Measurements from ENCODE around the gene MGAT4A. TPM values are rescaled to one million over a fixed set of nuclear protein-coding genes. Genes with fewer than 3 reads are reported as not detected.

MGAT4A gene
- total RNA-seq, 2 experiments from 2014 or later: 124 to 152 TPM

GRCh38 chr2:98751748-98752147 is 20.8 kb upstream of the MGAT4A start:
- DNase-seq: no peak
- Mint-ChIP-seq H3K4me3 (no peak overlapping the region), H3K36me3 (peaks cover 12% of the 10 kb centered on the region), H3K4me1 (peaks cover 18% of the 10 kb centered on the region), H3K9me3 (peaks cover 10% of the 10 kb centered on the region), H3K27me3 (no peaks in the 10 kb centered on the region), H3K27ac (no peak overlapping the region)
- no peak for ATAC-seq (ENCODE audit: low read depth)
- POLR2A ChIA-PET: no interaction called here

GRCh38 chr2:98750593-98751282 is 19.8 kb upstream of the MGAT4A start:
- Mint-ChIP-seq H3K27me3 (no peaks in the 10 kb centered on the region), H3K4me1 (peaks cover 18% of the 10 kb centered on the region), H3K9me3 (peaks cover 10% of the 10 kb centered on the region), H3K4me3 (no peak overlapping the region), H3K27ac (no peak overlapping the region), H3K36me3 (peaks cover 12% of the 10 kb centered on the region)
- POLR2A ChIA-PET: no interaction called here
- DNase-seq: no peak
- ATAC-seq (ENCODE audit: low read depth): no peak

- no peak for ATAC-seq (ENCODE audit: low read depth)
- H3K36me3 Mint-ChIP-seq: peaks cover 11% of the 10 kb centered on the region
- H3K27ac Mint-ChIP-seq: no peak overlapping the region
- peaks cover 12% of the 10 kb centered on the region for H3K9me3 Mint-ChIP-seq
- DNase-seq: no peak
- no peak overlapping the region for H3K4me3 Mint-ChIP-seq
- POLR2A ChIA-PET: interaction anchor here (2.4 kb wide), 1 partner anchor 18 kb away, joined by 8 read pairs; the partner anchor contains the start of gene MGAT4A
- peaks cover 26% of the 10 kb centered on the region for H3K4me1 Mint-ChIP-seq
- no peaks in the 10 kb centered on the region for H3K27me3 Mint-ChIP-seq
Measured at GRCh38 chr2:98749066-98749450, 18.1 kb upstream of the MGAT4A start.

GRCh38 chr2:98748292-98749065 is 17.5 kb upstream of the MGAT4A start:
- no peak for ATAC-seq (ENCODE audit: low read depth)
- Mint-ChIP-seq H3K36me3 (peaks cover 11% of the 10 kb centered on the region), H3K27ac (no peak overlapping the region), H3K27me3 (no peaks in the 10 kb centered on the region), H3K4me3 (no peak overlapping the region), H3K4me1 (peaks cover 29% of the 10 kb centered on the region), H3K9me3 (peaks cover 12% of the 10 kb centered on the region)
- POLR2A ChIA-PET: interaction anchor here (1.5 to 2.4 kb wide), 2 partner anchors 9 to 18 kb away, joined by 8 read pairs; partner anchors contain the start of gene MGAT4A
- DNase-seq: no peak

- Mint-ChIP-seq H3K36me3 (peaks cover 11% of the 10 kb centered on the region), H3K9me3 (peaks cover 9% of the 10 kb centered on the region), H3K27ac (no peak overlapping the region), H3K27me3 (no peaks in the 10 kb centered on the region), H3K4me3 (no peak overlapping the region), H3K4me1 (peaks cover 29% of the 10 kb centered on the region)
- POLR2A ChIA-PET: interaction anchor here (1.4 to 2.4 kb wide), 3 partner anchors 10 to 23 kb away, joined by 4 to 8 read pairs (median 8); partner anchors contain the start of gene MGAT4A
- no peak for DNase-seq
- ATAC-seq (ENCODE audit: low read depth): no peak
Measured at GRCh38 chr2:98747888-98748287, 17.0 kb upstream of the MGAT4A start.

- Mint-ChIP-seq H3K4me3 (no peak overlapping the region), H3K27ac (no peak overlapping the region), H3K4me1 (peaks cover 33% of the 10 kb centered on the region), H3K27me3 (no peaks in the 10 kb centered on the region), H3K36me3 (peaks cover 8% of the 10 kb centered on the region), H3K9me3 (peaks cover 5% of the 10 kb centered on the region)
- ATAC-seq (ENCODE audit: low read depth): no peak
- POLR2A ChIA-PET: interaction anchor here (1.0 kb wide), 1 partner anchor 12 kb away, joined by 3 read pairs; no protein-coding TSS in a partner anchor
- no peak for DNase-seq
Measured at GRCh38 chr2:98746426-98746825, 15.5 kb upstream of the MGAT4A start.

- DNase-seq (no peak), ATAC-seq (ENCODE audit: low read depth) (no peak)
- Mint-ChIP-seq H3K9me3 (peaks cover 2% of the 10 kb centered on the region), H3K4me3 (no peak overlapping the region), H3K27me3 (no peaks in the 10 kb centered on the region), H3K4me1 (peaks cover 30% of the 10 kb centered on the region), H3K27ac (no peak overlapping the region), H3K36me3 (peaks cover 6% of the 10 kb centered on the region)
- POLR2A ChIA-PET: interaction anchor here (1.6 kb wide), 1 partner anchor 12 kb away, joined by 3 read pairs; no protein-coding TSS in a partner anchor
Measured at GRCh38 chr2:98744595-98744994, 13.7 kb upstream of the MGAT4A start.

GRCh38 chr2:98743835-98744234 is 12.9 kb upstream of the MGAT4A start:
- POLR2A ChIA-PET: interaction anchor here (1.6 kb wide), 1 partner anchor 12 kb away, joined by 3 read pairs; no protein-coding TSS in a partner anchor
- H3K9me3 Mint-ChIP-seq: peaks cover 2% of the 10 kb centered on the region
- H3K27ac Mint-ChIP-seq: no peak overlapping the region
- H3K36me3 Mint-ChIP-seq: peaks cover 4% of the 10 kb centered on the region
- H3K4me3 Mint-ChIP-seq: no peak overlapping the region
- ATAC-seq (ENCODE audit: low read depth): no peak
- DNase-seq: no peak
- H3K27me3 Mint-ChIP-seq: no peaks in the 10 kb centered on the region
- H3K4me1 Mint-ChIP-seq: peaks cover 25% of the 10 kb centered on the region

- ATAC-seq (ENCODE audit: low read depth) (no peak), DNase-seq (no peak)
- Mint-ChIP-seq H3K9me3 (no peaks in the 10 kb centered on the region), H3K4me3 (no peak overlapping the region), H3K27ac (no peak overlapping the region), H3K36me3 (peaks cover 9% of the 10 kb centered on the region), H3K4me1 (peaks cover 43% of the 10 kb centered on the region), H3K27me3 (no peaks in the 10 kb centered on the region)
- POLR2A ChIA-PET: no interaction called here
Measured at GRCh38 chr2:98739020-98739419, 8.1 kb upstream of the MGAT4A start.

GRCh38 chr2:98738304-98738703 is 7.4 kb upstream of the MGAT4A start:
- H3K27me3 Mint-ChIP-seq: no peaks in the 10 kb centered on the region
- H3K9me3 Mint-ChIP-seq: no peaks in the 10 kb centered on the region
- peaks cover 45% of the 10 kb centered on the region for H3K4me1 Mint-ChIP-seq
- no peak overlapping the region for H3K4me3 Mint-ChIP-seq
- DNase-seq: no peak
- POLR2A ChIA-PET: interaction anchor here (1.1 to 1.5 kb wide), 2 partner anchors 20 to 84 kb away, joined by 3 to 5 read pairs; no protein-coding TSS in a partner anchor
- H3K36me3 Mint-ChIP-seq: peaks cover 9% of the 10 kb centered on the region
- no peak for ATAC-seq (ENCODE audit: low read depth)
- peak overlapping the region; percentile 15 for H3K27ac Mint-ChIP-seq

GRCh38 chr2:98737848-98738247 is 6.9 kb upstream of the MGAT4A start:
- Mint-ChIP-seq H3K4me3 (no peak overlapping the region), H3K36me3 (peaks cover 9% of the 10 kb centered on the region), H3K4me1 (peaks cover 50% of the 10 kb centered on the region), H3K9me3 (no peaks in the 10 kb centered on the region), H3K27me3 (no peaks in the 10 kb centered on the region), H3K27ac (peak overlapping the region; percentile 49)
- no peak for DNase-seq
- no peak for ATAC-seq (ENCODE audit: low read depth)
- POLR2A ChIA-PET: interaction anchor here (1.1 to 1.5 kb wide), 2 partner anchors 20 to 84 kb away, joined by 3 to 5 read pairs; no protein-coding TSS in a partner anchor

- Mint-ChIP-seq H3K27me3 (no peaks in the 10 kb centered on the region), H3K4me3 (peak overlapping the region; percentile 49), H3K27ac (peak overlapping the region; percentile 40), H3K9me3 (no peaks in the 10 kb centered on the region), H3K4me1 (peaks cover 55% of the 10 kb centered on the region), H3K36me3 (peaks cover 8% of the 10 kb centered on the region)
- ATAC-seq (ENCODE audit: low read depth) (peak; percentile 66), DNase-seq (no peak)
- POLR2A ChIA-PET: interaction anchor here (1.0 to 3.0 kb wide), 2 partner anchors 22 to 35 kb away, joined by 6 to 10 read pairs; no protein-coding TSS in a partner anchor
Measured at GRCh38 chr2:98736464-98736889, 5.5 kb upstream of the MGAT4A start.

GRCh38 chr2:98734823-98735260 is 3.9 kb upstream of the MGAT4A start:
- ATAC-seq (ENCODE audit: low read depth) (no peak), DNase-seq (no peak)
- peaks cover 8% of the 10 kb centered on the region for H3K36me3 Mint-ChIP-seq
- H3K4me3 Mint-ChIP-seq: peak overlapping the region; percentile 84
- peaks cover 55% of the 10 kb centered on the region for H3K4me1 Mint-ChIP-seq
- H3K27me3 Mint-ChIP-seq: no peaks in the 10 kb centered on the region
- POLR2A ChIA-PET: interaction anchor here (0.5 to 10.2 kb wide), 7 partner anchors 12 to 85 kb away, joined by 3 to 225 read pairs (median 5); no protein-coding TSS in a partner anchor
- H3K27ac Mint-ChIP-seq: peak overlapping the region; percentile 90
- no peaks in the 10 kb centered on the region for H3K9me3 Mint-ChIP-seq

Measured in activated naive CD8-positive, alpha-beta T cell treated with anti-CD3 and anti-CD28 coated beads, Interleukin-2, amount 10 ng/mL, durations not matched to agents 7 days and 5 days (primary cell).